HepG2 (cell line): ENCODE results near the gene PKD1L1. TPM values are rescaled to one million over a fixed set of nuclear protein-coding genes. Genes with fewer than 3 reads are reported as not detected.

Experiments used
- ATF7 ChIP-seq, 2 experiments: fragments of 450-650 bp in 1 of 2; sonication (generic) in 1 of 2; formaldehyde crosslinking in 1 of 2; IDR thresholded peaks; 2 replicates each; pipeline versions ENCODE4 v1.4.0 to v1.6.1; 2016 to 2020; ENCODE audit warnings: antibody characterized with exemption in 1 of 2, mild to moderate bottlenecking in 1 of 2, missing genetic modification reagents in 1 of 2
- CEBPG ChIP-seq: IDR thresholded peaks from 2 replicates; pipeline ENCODE4 v1.6.1; 2016
- CHD4 ChIP-seq: fragments of 200-600 bp; sonication (generic); IDR thresholded peaks from 2 replicates; pipeline ENCODE4 v1.7.0; 2017; ENCODE audit warnings: mild to moderate bottlenecking, low read length, borderline replicate concordance
- HDAC6 ChIP-seq: fragments of 200-600 bp; sonication (generic); IDR thresholded peaks from 2 replicates; pipeline ENCODE4 v1.7.0; 2017; ENCODE audit warnings: mild to moderate bottlenecking, antibody characterized with exemption, low read length, low read depth
- MAZ ChIP-seq, 2 experiments: sonication (generic) in 1 of 2; formaldehyde crosslinking in 1 of 2; IDR thresholded peaks; 2 replicates each; pipeline versions ENCODE4 v1.5.0 to v1.6.1; 2012 to 2020; ENCODE audit warnings: low read depth in 2 of 2, mild to moderate bottlenecking in 2 of 2, borderline replicate concordance in 1 of 2, improper control_type of control experiment in 1 of 2, low read length in 1 of 2, missing genetic modification reagents in 1 of 2, moderate library complexity in 1 of 2
- MTA1 ChIP-seq: sonication (generic); formaldehyde crosslinking; IDR thresholded peaks from 2 replicates; pipeline ENCODE4 v1.4.0; 2020; ENCODE audit warnings: missing genetic modification reagents, mild to moderate bottlenecking, borderline replicate concordance
- POLR2AphosphoS5 ChIP-seq: IDR thresholded peaks from 2 replicates; pipeline ENCODE4 v1.6.1; 2012; ENCODE audit warnings: low read depth, low read length
- RBFOX2 ChIP-seq: fragments of 200-400 bp; formaldehyde crosslinking; IDR thresholded peaks from 2 replicates; pipeline ENCODE4 v1.6.1; 2017; ENCODE audit warnings: low read depth, mild to moderate bottlenecking, low read length
- ZNF180 ChIP-seq: sonication (generic); formaldehyde crosslinking; IDR thresholded peaks from 2 replicates; pipeline ENCODE4 v1.4.0; 2020; ENCODE audit warnings: low read depth, missing genetic modification reagents, borderline replicate concordance
- ZNF30 ChIP-seq: sonication (generic); formaldehyde crosslinking; IDR thresholded peaks from 2 replicates; pipeline ENCODE4 v1.5.0; 2020; ENCODE audit warnings: mild to moderate bottlenecking, missing genetic modification reagents
- ZNF605 ChIP-seq: sonication (generic); formaldehyde crosslinking; IDR thresholded peaks from 2 replicates; pipeline ENCODE4 v1.8.0; 2022; ENCODE audit warnings: mild to moderate bottlenecking, missing genetic modification reagents
- ZNF616 ChIP-seq: sonication (generic); formaldehyde crosslinking; IDR thresholded peaks from 2 replicates; pipeline ENCODE4 v1.5.0; 2020; ENCODE audit warnings: low read depth, mild to moderate bottlenecking, missing genetic modification reagents
- ZNF839 ChIP-seq: sonication (generic); formaldehyde crosslinking; IDR thresholded peaks from 2 replicates; pipeline ENCODE4 v1.4.0; 2020; ENCODE audit warnings: missing genetic modification reagents, mild to moderate bottlenecking, borderline replicate concordance
- ZNF878 ChIP-seq: sonication (generic); formaldehyde crosslinking; IDR thresholded peaks from 2 replicates; pipeline ENCODE4 v1.8.1; 2023; ENCODE audit warnings: mild to moderate bottlenecking, missing genetic modification reagents, moderate library complexity
- polyA plus RNA-seq, 8 experiments: library from polyadenylated mRNA; depleted of rRNA in 3 of 8; stranded (reverse) in 7 of 8; unstranded in 1 of 8; fragments of >200 nt; fragmentation: Illumina TruSeq in 4 of 8; extraction: Trizol in 4 of 8; gene quantifications; 2 replicates each; pipeline versions ENCODE4 v1.2.1 to v1.2.3, GENCODE V29; 2011 to 2016; ENCODE audit warnings: low read depth in 4 of 8, missing spikeins in 1 of 8, mixed read lengths in 1 of 8; ENCODE audit not compliant: insufficient read depth in 1 of 8
- total RNA-seq, 5 experiments: library from RNA; depleted of rRNA; stranded (reverse); fragments of >200 nt; fragmentation: Illumina TruSeq; extraction: Trizol; gene quantifications; 2 replicates each; pipeline ENCODE4 v1.2.3, GENCODE V29; 2016; ENCODE audit warnings: low read depth in 1 of 5
- TF ChIP-seq, protein P1 (sequence below): sonication (generic); formaldehyde crosslinking; IDR thresholded peaks from 2 replicates; pipeline ENCODE4 v1.8.1; 2023; ENCODE audit warnings: mild to moderate bottlenecking, missing genetic modification reagents
- TF ChIP-seq, protein P2 (sequence below), 2 experiments: sonication (generic) in 1 of 2; formaldehyde crosslinking in 1 of 2; IDR thresholded peaks; 2 replicates each; pipeline versions ENCODE4 v1.5.1 to v1.6.1; 2011 to 2020; ENCODE audit warnings: borderline replicate concordance in 1 of 2, low read depth in 1 of 2, low read length in 1 of 2, mild to moderate bottlenecking in 1 of 2, missing genetic modification reagents in 1 of 2, moderate library complexity in 1 of 2

PKD1L1 gene
- total and polyA plus RNA-seq, 2 of the 13 experiments (the other 11 are each of a cell fraction or from before 2014, with no cell fraction given): 0.01 TPM; not detected in 1

DNA sequence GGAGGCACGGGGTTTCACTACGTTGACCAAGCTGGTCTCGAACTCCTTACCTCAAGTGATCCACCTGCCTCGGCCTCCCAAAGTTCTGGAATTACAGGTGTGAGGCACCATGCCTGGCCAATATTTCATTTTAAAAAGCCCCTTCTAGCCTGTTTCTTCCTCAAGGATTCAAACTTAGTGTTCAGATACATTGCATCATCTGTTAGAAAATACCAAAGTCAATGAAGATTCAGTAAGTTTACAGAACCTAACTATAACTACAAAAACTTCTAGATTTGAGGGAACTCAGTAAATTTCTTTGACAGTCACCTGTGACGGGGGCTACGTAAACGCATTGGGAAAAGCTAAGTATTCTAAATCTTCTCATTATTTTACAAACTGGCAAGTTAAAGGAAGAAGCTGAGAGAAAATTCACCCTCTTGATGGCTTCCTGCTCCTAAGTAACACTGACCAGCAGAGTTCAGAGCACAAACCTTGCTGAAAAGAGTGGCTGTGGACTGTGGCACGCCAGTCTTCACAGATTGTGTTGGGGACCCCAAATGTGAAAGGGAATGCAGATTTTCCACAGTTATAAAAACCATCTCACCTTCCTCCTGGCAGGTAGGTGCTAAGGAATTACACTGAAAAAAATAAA, 162.2 kb downstream of the PKD1L1 start (continued):
- TF ChIP-seq ZNF878 (CRISPR knock-in tag): no peak
- 0 out of 2 replicates have a peak, but pooled peaks have one; percentile 18 for TF ChIP-seq ZNF605 (CRISPR knock-in tag)
- TF ChIP-seq ATF7 (IDR thresholded peaks at IDR 0.05): peak; percentile 29; the same call in 1 of the 2 replicates
- no peak for TF ChIP-seq ATF7 (CRISPR knock-in tag; IDR thresholded peaks at IDR 0.05)
- TF ChIP-seq MAZ (IDR thresholded peaks at IDR 0.05; ENCODE audit: borderline replicate concordance, low read depth, low read length): no peak
- TF ChIP-seq MAZ (CRISPR knock-in tag; IDR thresholded peaks at IDR 0.05; ENCODE audit: low read depth): 0 out of 2 replicates have a peak, but pooled peaks have one; percentile 3
- TF ChIP-seq POLR2AphosphoS5: no peak
- 0 out of 2 replicates have a peak, but pooled peaks have one; percentile 5 for TF ChIP-seq RBFOX2
- TF ChIP-seq HDAC6: no peak
- 0 out of 2 replicates have a peak, but pooled peaks have one; percentile 51 for TF ChIP-seq CEBPG (CRISPR knock-in tag)
- TF ChIP-seq CHD4: no peak
- TF ChIP-seq, protein P1, sequence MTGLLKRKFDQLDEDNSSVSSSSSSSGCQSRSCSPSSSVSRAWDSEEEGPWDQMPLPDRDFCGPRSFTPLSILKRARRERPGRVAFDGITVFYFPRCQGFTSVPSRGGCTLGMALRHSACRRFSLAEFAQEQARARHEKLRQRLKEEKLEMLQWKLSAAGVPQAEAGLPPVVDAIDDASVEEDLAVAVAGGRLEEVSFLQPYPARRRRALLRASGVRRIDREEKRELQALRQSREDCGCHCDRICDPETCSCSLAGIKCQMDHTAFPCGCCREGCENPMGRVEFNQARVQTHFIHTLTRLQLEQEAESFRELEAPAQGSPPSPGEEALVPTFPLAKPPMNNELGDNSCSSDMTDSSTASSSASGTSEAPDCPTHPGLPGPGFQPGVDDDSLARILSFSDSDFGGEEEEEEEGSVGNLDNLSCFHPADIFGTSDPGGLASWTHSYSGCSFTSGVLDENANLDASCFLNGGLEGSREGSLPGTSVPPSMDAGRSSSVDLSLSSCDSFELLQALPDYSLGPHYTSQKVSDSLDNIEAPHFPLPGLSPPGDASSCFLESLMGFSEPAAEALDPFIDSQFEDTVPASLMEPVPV (CRISPR knock-in tag): no peak
- no peak for TF ChIP-seq MTA1
- no peak for TF ChIP-seq ZNF180
- TF ChIP-seq ZNF616: no peak
- no peak for TF ChIP-seq ZNF839
- no peak for TF ChIP-seq ZNF30
- TF ChIP-seq, protein P2, sequence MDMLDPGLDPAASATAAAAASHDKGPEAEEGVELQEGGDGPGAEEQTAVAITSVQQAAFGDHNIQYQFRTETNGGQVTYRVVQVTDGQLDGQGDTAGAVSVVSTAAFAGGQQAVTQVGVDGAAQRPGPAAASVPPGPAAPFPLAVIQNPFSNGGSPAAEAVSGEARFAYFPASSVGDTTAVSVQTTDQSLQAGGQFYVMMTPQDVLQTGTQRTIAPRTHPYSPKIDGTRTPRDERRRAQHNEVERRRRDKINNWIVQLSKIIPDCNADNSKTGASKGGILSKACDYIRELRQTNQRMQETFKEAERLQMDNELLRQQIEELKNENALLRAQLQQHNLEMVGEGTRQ (IDR thresholded peaks at IDR 0.05; ENCODE audit: low read depth, low read length): no peak
- TF ChIP-seq, protein P2 (CRISPR knock-in tag; IDR thresholded peaks at IDR 0.05; ENCODE audit: borderline replicate concordance): no peak
